Renal cortical epithelial cell (primary cell): ENCODE results near the gene COL5A2. TPM values are rescaled to one million over a fixed set of nuclear protein-coding genes. Genes with fewer than 3 reads are reported as not detected.

ENCODE experiments used
- DNase-seq: peaks from one replicate; pipeline ENCODE4 v3.0.0-alpha.2; 2011; ENCODE audit warnings: low read depth
- total RNA-seq: library from RNA; depleted of rRNA; stranded (reverse); fragments of >200 nt; gene quantifications from 2 replicates; pipeline ENCODE4 v1.2.3, GENCODE V29; 2014

Gene COL5A2
- total RNA-seq, 1 donor from 2014 or later, result 45.5 TPM

DNA sequence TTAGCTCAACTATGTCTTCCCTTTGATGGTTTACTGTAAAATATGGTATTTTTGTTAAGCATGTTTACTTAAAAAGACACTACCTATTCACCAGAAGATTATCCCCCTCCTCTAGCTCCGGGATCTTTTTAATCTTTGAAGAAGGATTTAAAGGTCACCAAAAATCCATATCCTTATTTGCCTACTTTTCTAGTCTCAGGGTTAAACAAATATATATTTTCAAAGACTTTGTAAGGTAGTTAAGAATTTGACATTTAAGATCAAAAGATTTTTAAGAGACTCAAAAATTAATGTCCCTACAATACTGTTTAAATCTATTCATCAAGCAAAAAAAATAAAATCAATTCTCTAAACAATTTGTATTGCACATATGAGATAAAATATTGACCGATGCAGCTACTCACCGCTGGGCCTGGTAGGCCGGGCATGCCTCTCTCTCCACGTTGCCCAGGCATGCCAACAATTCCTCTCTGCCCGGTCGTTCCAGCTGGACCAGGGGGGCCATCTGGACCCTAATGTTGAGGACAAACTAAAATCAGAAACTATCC, 129.3 kb downstream of the COL5A2 start:
- DNase-seq, result no peak

DNA sequence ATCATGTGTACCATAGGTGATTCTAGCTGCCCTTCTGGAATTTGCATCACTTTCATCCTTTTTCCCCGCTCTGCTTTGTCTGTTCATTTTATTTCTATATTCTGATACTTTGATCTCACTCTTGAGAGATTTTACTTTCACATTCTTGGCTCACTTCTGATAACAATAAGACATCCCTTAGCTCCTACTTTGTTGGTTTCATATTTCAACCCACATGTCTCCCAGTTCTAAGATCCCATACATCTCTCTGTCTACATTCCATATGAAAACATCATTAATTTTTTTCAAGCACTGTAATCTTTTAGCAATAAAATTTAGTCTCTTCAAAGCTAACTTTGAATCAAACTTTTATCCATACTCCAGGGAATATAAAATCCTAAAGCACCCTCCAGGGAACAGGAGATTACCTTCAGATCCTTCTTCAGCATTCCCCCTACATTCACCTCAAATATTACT, 129.8 kb downstream of the COL5A2 start:
- DNase-seq, result no peak

DNA sequence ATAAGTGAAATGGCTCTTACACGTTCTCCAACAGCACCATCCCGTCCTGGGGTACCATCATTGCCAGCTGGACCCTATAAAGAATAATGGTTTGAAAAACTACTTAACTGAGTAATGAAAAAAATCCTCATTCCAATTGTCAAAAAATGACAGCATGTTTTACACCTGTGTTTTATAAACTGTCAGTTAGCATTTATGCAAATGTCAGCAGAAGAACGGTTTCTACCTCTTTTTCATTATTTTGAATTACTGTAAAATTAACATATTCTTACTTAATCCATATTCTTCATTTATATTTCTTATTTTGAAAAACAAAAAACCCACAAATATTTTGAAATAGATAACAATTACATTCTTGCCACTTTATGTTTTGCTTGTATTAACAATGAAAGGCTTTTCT, 131.4 kb downstream of the COL5A2 start:
- DNase-seq, result no peak

DNA sequence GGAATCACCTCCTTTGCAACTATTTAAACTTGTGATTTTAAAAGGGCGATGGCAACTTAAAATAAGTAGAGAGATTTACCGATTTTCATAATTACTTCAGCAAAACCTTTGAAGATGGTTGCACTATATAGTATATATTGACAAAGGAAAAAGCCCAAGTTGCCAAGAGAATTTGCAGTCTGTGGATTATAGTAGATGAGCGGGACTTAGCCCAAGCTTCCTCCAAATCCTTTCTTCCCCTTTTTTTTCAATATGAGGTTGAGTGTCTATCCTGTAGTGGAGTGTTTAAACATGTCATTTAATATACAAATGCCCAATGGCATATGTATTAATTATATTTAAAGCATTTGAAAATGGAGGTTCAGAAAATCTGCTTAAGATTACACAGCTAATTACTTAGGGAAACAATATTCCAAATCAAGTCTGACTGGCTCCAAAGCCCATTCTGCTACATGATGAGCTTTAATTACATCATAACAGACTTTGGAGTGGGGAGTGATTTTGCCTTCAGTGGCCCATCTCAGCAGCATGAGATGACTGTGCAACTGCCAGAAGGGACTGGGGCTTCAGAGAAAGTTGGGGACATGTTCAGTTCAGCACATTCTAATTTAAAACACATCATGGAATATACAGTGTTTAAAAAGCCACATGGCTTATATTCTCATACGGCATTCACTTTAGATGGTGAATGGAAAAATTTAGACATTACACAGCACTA, 132.2 kb downstream of the COL5A2 start:
- DNase-seq, result no peak

DNA sequence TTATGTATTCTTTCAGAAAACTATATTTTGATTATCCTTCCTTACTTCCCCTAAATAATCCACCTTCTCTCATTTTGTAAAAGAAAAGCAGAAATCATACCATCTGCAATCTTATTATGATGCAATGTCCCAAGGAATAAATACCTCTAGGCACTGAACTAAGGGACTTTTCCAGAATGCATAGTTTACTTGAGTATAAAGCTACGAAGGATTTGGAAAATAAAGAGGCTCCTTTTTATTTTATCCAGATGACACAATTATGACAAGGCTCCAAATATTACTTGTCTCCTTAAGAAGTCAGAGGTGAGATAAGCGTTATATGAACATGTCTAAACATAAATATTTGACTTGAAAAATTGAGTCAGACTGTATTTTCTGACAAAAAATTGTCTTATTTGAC, 133.2 kb downstream of the COL5A2 start:
- DNase-seq, result no peak

DNA sequence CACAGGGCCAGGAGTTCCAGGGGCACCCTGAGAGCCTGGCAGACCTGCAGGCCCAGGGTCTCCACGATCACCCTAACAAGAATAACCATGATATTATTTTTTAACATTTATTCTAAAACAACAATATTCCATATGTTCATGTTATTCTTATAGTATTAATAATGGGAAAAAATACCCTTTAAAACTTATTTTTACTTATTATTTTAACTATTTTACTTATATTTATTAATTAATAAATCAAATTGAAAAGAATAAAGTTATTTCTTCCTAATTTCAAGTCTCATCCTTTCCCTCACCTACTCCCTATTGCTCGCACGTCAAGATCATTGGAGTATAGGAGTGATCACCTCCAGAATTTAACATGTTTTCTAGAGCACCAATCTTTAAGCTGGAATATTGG, 133.7 kb downstream of the COL5A2 start:
- no peak for DNase-seq

DNA sequence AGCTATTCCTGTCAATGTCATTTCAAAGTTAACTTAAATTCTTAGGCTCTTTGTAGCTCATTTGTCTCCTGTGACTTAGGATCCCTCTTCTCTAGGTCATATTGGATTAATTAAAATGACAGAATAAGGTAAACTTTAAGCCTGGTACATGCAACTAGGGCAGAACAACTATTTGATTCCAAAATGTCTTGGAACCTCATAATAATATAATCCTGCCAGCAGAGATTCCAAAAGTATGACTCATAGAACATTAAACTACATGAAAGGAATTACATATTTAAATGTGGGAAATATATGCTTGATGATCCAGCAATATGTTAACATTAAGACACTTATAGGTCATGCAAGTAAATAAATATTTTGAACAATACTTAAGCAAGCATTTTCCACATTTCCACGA, 142.0 kb downstream of the COL5A2 start:
- DNase-seq, result peak; percentile 2

DNA sequence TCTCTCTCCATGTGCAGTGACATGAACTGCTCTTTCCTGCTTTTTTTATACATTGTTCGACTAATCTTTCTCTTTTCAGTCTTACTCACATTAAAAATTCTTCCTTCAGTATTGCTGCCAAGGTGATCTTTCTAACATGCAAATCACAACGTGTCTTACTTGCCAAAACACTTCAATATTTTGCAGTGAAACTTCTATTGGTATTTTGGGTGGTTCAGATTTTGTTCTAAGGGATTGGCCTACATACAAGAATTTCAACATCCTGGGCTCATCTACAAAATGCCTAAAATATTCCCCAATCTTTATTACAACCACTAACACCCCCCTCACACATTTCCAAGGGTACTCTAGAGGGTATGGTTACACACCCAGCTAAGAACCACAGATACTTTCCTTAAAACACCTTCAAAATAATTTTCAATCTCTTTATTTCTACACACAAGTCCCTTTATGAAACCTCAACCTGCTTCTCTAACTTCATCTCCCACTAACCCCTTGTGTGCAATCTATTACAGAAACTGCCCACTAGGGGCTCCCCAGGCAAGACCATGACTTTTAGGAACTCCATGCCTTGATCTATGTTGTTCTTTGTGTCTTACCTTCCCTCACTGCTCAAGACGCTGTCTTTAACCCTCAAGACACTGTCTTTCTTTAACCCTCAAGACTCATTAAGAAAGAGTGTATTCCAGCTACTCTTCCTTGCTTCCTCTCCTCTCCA, 154.5 kb downstream of the COL5A2 start:
- no peak for DNase-seq

DNA sequence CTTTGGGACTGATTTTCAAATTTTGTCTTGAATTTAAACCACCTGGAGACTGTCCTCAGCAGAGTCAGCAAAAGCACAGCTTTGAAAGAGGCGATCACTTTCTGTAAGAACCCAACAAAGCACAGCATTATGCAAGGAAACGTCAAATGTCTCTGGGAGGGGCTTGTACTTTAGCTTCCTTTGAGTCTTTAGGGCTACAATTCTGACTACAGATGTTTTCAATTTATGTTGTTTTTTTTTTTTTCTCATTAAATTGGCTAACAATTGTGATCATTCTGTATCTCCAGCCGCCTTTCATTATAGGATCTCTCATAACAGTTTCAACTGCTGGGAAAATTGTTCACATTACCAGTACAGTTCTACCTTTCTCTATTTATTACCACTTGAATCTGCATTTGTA, 157.1 kb downstream of the COL5A2 start:
- no peak for DNase-seq

DNA sequence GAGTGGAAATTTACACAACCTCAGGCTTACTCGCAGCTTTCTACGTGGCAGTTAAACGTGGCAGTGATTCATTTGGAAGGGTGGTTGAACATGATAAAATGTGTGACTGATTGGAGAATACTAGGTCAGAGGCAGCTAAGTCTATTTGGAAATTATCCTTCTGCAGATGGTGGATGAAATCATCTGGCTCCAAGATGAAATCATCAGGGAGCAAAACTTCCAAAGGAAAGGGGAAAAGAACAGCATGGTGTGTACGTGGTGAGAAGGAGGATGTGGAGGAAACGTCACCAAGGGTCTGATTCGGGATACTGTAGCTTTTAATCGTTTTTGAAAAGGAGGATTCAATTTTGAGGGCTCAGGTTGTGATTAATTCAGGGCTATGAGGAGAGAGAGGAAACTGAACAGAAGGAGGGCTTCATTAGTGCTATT, 157.5 kb downstream of the COL5A2 start:
- DNase-seq, result no peak

DNA sequence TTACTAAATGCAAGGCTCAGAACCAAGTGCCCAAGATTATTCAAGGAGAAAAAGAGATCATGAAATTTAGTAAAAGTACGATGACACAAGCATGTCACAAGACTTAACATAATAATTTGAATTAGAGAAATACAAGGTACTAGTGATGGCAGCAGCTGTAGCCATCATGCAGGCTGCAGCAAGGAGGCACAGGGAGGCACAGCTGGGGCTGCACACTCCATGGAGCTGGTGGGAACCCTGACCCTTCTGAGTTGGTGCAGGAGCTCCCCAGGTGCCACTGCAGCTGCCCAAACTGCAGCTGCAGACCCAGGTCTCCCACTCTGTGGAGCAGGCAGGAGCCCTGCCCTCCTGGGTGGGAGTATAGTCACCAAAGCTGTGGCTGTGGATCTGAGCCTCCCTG, 159.4 kb downstream of the COL5A2 start:
- no peak for DNase-seq

DNA sequence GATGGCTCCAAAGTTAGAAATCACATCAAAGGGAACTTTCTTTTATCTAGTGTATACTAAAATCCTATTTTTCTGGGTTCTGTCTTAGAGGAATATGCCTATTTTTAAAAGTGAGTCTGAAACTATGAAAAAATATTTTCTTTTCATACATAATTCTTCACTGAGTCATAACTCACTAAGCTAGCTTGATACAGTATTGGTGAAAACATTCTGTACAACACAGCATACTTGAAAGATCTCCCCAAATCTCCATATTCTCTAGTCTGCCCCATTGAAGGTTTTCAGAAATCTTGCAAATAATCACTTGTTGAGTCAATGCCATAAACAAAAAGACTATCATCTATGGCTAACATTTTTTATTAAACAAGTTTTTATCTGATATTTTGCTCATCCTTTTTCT, 160.9 kb downstream of the COL5A2 start:
- DNase-seq, result no peak

DNA sequence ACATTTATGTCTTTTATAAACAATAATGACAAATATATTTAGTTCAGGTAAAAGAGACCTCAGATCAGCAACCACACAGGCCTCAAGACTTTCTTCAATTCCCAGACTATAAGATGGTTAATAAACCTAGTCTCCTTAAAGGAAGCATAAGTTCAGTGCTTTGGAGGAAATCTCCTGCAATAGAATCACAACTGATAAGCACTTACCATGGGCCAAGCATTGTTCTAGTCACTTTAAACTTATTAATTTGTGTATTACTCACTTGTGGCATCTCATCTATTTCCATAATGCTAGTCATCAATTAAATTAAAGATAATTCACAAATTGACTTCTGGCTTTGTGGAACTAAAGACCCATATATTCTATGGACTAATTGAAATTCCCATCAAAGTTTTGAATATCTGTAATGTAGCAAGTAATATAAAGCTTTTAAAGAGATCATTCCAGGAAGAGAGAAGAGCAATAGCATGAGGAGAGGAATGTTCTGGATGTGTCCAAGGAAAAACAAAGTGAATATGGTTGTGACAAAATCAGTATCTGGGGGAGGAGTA, 163.2 kb downstream of the COL5A2 start:
- no peak for DNase-seq

DNA sequence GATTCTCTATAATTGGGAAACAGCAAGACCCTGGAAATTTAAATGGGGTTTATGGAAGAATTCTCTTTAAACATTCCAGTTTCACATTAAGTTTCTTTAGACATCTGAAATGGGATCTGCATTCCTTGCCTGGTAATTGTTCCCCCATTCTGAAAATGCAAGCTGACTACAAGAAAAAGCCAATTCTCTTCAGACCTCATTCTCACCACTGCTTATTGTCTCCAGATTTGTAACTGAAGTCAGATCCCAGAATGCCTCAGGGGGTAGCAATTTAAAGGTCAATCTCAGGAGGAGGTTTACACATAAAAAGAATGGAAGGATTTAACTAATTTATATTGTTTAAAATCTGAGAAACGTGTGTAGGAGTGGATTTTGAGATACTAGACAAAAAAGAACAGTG, 164.2 kb downstream of the COL5A2 start:
- DNase-seq, result no peak

DNA sequence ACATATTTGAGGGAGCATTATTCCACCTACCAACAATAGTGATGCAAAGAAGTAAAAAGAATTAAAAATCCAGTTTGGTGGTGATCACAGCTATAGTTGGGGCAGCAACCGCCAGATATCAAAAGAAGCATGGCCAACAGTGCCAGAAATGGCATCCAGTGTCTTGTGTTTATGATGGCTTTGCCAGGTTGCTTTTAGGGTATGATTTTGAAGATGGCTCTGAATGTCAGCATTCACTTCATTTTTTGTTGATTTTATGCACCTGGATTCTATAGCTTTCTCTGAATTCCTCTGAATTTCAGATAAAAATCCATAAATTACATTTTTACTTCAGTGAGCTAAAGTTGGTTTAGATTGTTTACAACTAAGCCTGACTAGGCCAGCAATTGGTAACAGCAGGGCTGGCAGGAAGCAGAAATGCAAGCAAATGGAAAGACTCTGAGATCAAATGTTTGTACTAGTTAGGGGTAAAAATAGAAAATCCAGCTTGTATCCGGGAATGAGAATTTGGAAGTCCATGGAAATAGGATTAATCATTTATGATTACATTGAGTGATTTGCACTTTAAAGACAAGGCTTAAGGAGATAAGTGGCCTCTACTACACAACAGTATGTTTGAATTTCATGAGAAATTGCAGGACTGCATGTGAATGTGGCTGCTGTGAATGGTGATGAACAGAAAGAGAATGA, 165.0 kb downstream of the COL5A2 start:
- DNase-seq, result peak; percentile 60

DNA sequence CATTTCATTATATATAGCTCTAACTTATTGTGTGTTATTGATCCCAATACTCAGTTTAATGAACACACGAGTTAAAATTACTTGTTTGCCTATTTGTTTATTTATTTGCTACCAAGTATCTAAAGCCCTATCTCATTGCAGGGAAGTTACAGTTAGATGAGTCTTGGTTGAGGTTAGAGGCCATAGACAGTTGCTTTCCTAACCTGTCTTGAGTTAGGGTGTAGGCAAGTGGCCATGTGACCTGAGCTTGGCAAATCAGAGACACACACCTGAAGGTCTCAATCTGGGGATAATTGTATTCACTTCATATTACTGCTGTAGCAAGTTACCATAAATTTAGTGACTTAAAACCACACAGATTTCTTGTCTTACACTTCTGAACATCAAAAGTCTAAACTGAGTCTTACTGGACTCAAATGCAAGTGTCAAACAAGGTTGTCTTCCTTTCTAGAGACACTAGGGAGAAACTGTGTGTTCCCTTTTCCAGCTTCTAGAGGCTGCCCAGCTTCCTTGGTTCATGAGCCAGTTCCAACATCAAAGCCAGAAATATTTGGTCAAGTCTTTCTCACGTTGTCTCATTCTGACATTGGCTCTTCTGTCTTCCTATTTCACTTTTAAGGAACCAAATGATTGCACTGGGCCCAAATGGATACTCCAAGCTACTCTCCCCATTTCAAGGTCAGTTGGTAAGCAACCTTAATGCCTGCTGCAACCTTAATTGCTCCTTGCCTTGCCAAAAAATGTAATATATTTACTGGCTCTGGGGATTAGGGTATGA, 165.7 kb downstream of the COL5A2 start:
- no peak for DNase-seq

DNA sequence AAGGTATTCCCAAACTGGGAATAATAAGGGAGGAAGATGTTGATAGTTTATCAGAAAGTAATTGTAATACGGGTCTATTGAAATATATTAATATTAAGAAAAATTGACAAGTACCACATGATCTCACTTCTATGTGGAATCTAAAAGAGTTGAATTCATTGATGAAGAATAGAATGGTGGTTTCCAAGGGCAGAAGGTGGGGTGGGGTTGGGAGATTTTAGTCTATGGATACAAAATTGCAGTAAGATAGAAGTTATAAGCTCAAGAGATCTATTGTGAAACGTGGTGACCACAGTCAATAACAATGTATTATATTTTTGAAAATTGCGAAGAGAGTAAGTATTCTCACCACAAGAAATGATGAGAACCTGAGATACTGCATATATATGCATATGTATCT, 166.5 kb downstream of the COL5A2 start:
- DNase-seq, result no peak

DNA sequence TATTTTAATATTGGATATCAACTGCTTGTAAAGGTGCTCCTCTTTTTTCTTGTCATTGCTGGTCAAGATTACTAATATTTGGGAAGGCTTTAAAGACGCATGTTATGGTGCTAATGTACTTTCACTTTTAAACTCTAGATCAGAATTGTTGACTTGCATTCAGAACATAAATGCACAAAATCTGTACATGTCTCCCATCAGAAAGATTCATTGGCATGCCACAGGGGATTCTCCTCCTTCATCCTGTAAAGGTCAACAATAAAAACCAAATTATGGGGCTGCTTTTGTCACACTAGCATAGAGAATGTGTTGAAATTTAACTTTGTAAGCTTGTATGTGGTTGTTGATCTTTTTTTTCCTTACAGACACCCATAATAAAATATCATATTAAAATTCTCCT, 167.2 kb downstream of the COL5A2 start:
- DNase-seq, result no peak

DNA sequence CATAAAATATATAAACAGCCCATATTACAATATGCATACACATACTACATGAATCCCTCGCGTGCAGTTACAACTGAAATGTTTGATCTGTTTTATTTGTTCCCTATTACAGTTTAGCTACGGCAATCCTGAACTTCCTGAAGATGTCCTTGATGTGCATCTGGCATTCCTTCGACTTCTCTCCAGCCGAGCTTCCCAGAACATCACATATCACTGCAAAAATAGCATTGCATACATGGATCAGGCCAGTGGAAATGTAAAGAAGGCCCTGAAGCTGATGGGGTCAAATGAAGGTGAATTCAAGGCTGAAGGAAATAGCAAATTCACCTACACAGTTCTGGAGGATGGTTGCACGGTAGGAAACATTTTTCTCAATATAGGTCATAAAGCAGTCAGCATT, 169.0 kb downstream of the COL5A2 start:
- no peak for DNase-seq

DNA sequence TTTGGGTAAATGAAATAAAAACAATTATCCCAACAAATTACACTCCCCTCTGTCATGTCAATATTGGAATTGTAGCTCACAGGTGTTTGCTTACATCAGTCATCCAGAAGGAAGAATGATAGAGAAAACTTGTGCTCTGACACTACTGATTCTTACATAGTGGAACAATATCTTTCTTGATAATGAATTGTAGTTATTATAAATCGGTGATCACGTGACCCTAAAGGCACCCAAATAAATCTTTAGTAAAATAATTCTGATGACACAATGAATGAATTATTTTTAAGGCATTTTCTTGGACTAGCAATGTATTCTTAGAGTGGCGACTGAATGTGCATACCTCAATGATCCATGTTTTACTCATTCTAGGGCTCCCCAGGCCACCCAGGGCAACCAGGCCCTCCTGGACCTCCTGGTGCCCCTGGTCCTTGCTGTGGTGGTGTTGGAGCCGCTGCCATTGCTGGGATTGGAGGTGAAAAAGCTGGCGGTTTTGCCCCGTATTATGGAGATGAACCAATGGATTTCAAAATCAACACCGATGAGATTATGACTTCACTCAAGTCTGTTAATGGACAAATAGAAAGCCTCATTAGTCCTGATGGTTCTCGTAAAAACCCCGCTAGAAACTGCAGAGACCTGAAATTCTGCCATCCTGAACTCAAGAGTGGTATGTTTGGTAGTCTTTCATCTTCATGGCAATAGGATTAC, 170.9 kb downstream of the COL5A2 start:
- no peak for DNase-seq

DNA sequence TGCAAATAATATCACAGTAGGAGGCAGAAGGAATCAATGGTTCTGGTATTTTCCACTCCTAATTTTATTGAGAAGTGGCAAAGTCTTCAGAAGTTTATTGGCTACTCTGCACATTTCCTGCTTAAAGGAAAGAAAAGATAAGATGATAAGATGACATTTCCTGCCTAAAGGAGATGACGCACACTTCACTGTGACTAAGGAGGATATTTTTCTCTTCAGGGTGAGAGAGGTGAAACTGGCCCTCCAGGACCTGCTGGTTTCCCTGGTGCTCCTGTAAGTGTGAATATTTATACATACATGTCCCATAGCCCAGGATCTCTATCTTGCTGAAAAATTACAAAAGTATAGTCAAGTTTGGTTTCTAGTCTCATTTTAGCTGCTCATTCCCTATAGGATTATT, 177.5 kb downstream of the COL5A2 start:
- DNase-seq, result peak; percentile 14
